T-cell (primary cell): ENCODE measurements around the gene ZNF778. TPM values are rescaled to one million over a fixed set of nuclear protein-coding genes. Genes with fewer than 3 reads are reported as not detected.
A peak's percentile ranks its signal among the peaks of the same experiment; 100 is the strongest.

Experiments
- ATAC-seq, 4 experiments: fragments of 200-7000 bp in 3 of 4; fragments of 150-1000 bp in 1 of 4; cut with Tn5 transposase; replicated peaks in 1 of 4; 1 replicate in 3 of 4; 2 replicates in 1 of 4; pipeline ENCODE4 v1.10.0; 2021; ENCODE audit warnings: moderate library complexity in 3 of 4, mild to moderate bottlenecking in 2 of 4, moderate number of reproducible peaks in 1 of 4
- CTCF ChIA-PET, 2 donors: fragments of 300-600 bp; sonication (Branson Sonifier 250); formaldehyde crosslinking; loops; one replicate each; lab custom pipeline; 2022; ENCODE audit warnings: antibody characterized with exemption in 2 of 2; lab: Charles Lee
- POLR2A ChIA-PET, 2 donors: fragments of 300-600 bp; sonication (Branson Sonifier 250); formaldehyde crosslinking; loops; one replicate each; lab custom pipeline; 2022; ENCODE audit warnings: antibody characterized with exemption in 2 of 2; lab: Charles Lee
- DNase-seq, 35 experiments: peaks; one replicate each; pipeline versions ENCODE4 v3.0.0 to v3.0.0-alpha.2; 2013 to 2023
- H3K27ac ChIP-seq: one replicate; pipeline ENCODE4 v1.5.1; 2013; ENCODE audit warnings: low read length
- H3K27me3 ChIP-seq, 2 experiments: replicated peaks in 1 of 2; 1 replicate in 1 of 2; 2 replicates in 1 of 2; pipeline versions ENCODE4 v1.6.1 to v1.7.0; 2013; ENCODE audit warnings: low read length in 1 of 2, mixed read lengths in 1 of 2; ENCODE audit not compliant: control insufficient read depth in 2 of 2, insufficient read depth in 2 of 2; ENCODE audit errors: extremely low read depth in 1 of 2
- H3K36me3 ChIP-seq, 2 donors: 1 replicate in 1 of 2; 2 replicates in 1 of 2; pipeline versions ENCODE4 v1.6.1 to v1.7.0; 2013; ENCODE audit warnings: low read length in 1 of 2; ENCODE audit not compliant: control insufficient read depth in 2 of 2, insufficient read depth in 1 of 2; ENCODE audit errors: extremely low read depth in 1 of 2
- H3K4me1 ChIP-seq, 2 experiments: 1 replicate in 1 of 2; 2 replicates in 1 of 2; pipeline versions ENCODE4 v1.6.1 to v1.7.0; 2013; ENCODE audit warnings: low read length in 2 of 2, mixed read lengths in 1 of 2; ENCODE audit not compliant: insufficient read depth in 2 of 2, control insufficient read depth in 1 of 2; ENCODE audit errors: extremely low read depth in 1 of 2
- H3K4me3 ChIP-seq, 2 donors: 1 replicate in 1 of 2; 2 replicates in 1 of 2; pipeline versions ENCODE4 v1.5.1 to v1.7.0; 2013; ENCODE audit warnings: mild to moderate bottlenecking in 2 of 2, low read length in 1 of 2, moderate library complexity in 1 of 2; ENCODE audit not compliant: control insufficient read depth in 1 of 2; ENCODE audit errors: extremely low read depth in 1 of 2
- H3K9me3 ChIP-seq: 2 replicates; pipeline ENCODE4 v1.7.0; 2013
- H3K27ac Mint-ChIP-seq, 2 donors: one replicate each; pipeline ENCODE4 v1.8.0; 2020 to 2021; ENCODE audit warnings: mild to moderate bottlenecking in 2 of 2, mixed read lengths in 2 of 2
- H3K27me3 Mint-ChIP-seq, 2 donors: one replicate each; pipeline ENCODE4 v1.8.0; 2021 to 2022; ENCODE audit warnings: mixed read lengths in 2 of 2
- H3K36me3 Mint-ChIP-seq: one replicate; pipeline ENCODE4 v1.8.0; 2021; ENCODE audit warnings: mixed read lengths
- H3K4me1 Mint-ChIP-seq, 3 donors: one replicate each; pipeline ENCODE4 v1.8.0; 2020 to 2022; ENCODE audit warnings: mixed read lengths in 3 of 3, mild to moderate bottlenecking in 1 of 3
- H3K4me3 Mint-ChIP-seq, 3 donors: one replicate each; pipeline ENCODE4 v1.8.0; 2020 to 2022; ENCODE audit warnings: mild to moderate bottlenecking in 3 of 3, mixed read lengths in 3 of 3, moderate library complexity in 3 of 3
- H3K9me3 Mint-ChIP-seq, 3 donors: one replicate each; pipeline ENCODE4 v1.8.0; 2020 to 2022; ENCODE audit warnings: mixed read lengths in 3 of 3
- WGBS: methylation state at CpG from one replicate; pipeline ENCODE4 v1.1.5; 2013; ENCODE audit warnings: missing lambda C conversion rate; ENCODE audit not compliant: insufficient coverage; 5-methylcytosine and 5-hydroxymethylcytosine counted together
- total RNA-seq, 35 experiments: library from RNA in 6 of 35; stranded (reverse) in 6 of 35; fragments of 120-200 nt in 1 of 35; gene quantifications; one replicate each; pipeline versions ENCODE4 v1.2.1 to v1.2.4 and lab custom pipeline; 2013 to 2026

Gene ZNF778
- total RNA-seq, 5 donors from 2014 or later (not counting 1 experiment from before 2014, with no cell fraction given), result 6.0 to 16.3 (median 13.6) TPM

DNA sequence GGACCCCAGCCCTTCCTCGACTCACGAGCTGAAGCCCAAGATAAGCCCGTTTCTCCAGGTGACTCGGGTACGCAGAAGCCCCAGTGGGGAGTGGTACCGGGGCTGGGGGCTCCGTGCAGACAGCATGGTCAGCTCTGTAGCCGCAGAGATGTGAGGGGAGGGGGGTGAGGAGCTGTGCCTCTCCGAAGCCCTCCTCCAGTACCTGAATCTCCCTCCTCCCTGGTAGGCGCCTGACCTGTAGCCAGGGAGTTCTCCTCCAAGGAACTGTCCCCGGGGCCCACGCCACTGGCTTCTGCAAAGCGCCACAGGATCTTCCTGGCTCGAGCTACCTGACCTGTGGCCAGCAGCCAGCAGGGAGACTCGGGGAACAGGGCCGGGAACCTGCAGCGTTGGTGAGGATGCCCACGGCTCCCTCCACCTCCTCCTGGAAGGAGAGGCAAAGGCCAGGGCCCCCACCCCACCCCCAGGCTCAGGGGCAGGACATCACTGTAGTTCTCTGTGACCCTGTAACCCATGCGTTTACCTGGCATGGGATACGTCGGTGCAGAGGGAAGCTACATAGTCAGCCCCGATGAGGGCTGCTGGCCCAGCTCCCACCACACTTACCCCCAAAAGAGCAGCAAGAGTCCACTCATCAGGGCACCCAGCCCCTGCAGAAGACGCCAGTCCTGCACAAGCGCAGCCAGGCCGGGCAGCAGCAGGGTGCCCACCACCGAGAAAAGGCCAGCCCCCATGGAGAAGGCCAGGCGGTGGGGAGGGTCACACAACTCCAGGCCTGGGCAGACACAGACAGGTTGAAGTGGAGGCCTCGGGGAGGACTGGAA is 18.9 kb upstream of the ZNF778 start:
- Mint-ChIP-seq H3K36me3 (no peaks in the 10 kb centered on the region), H3K27me3 (peaks cover 19 to 40% of the 10 kb centered on the region in 2 donors), H3K4me3 (no peak overlapping the region), H3K27ac (no peak overlapping the region), H3K9me3 (peaks cover 0 to 4% (median 0%) of the 10 kb centered on the region in 3 donors), H3K4me1 (peaks cover 0 to 21% (median 13%) of the 10 kb centered on the region in 3 donors)
- ATAC-seq, result no peak
- Histone ChIP-seq H3K9me3 (no peaks in the 10 kb centered on the region), H3K4me1 (peaks cover 7 to 17% of the 10 kb centered on the region in 2 experiments), H3K36me3 (no peaks in the 10 kb centered on the region), H3K27me3 (peaks cover 7 to 56% of the 10 kb centered on the region in 2 experiments), H3K4me3 (no peak overlapping the region), H3K27ac (no peak overlapping the region)
- WGBS, result 86% methylated on average over 19 of the region's 28 CpGs
- DNase-seq, result no peak
- ChIA-PET CTCF (no interaction called here), POLR2A (interaction anchor here in 1 of 2 donors (0.5 kb wide), 1 partner anchor 622 kb away, joined by 3 read pairs; no protein-coding TSS in a partner anchor)

- no peak overlapping the region for H3K27ac Mint-ChIP-seq
- ATAC-seq (no peak), DNase-seq (no peak)
- 79% methylated on average over 20 of the region's 22 CpGs for WGBS
- no peaks in the 10 kb centered on the region for H3K36me3 ChIP-seq
- H3K27me3 Mint-ChIP-seq, result peaks cover 21 to 47% of the 10 kb centered on the region in 2 donors
- H3K27me3 ChIP-seq, result peaks cover 11 to 53% of the 10 kb centered on the region in 2 experiments
- H3K4me3 Mint-ChIP-seq, result peak overlapping the region in 2 of 3 donors; percentile 28 to 62
- peaks cover 0 to 21% (median 13%) of the 10 kb centered on the region in 3 donors for H3K4me1 Mint-ChIP-seq
- no peaks in the 10 kb centered on the region for H3K36me3 Mint-ChIP-seq
- ChIA-PET CTCF (no interaction called here), POLR2A (interaction anchor here in 1 of 2 donors (0.5 kb wide), 1 partner anchor 621 kb away, joined by 3 read pairs; no protein-coding TSS in a partner anchor)
- H3K9me3 ChIP-seq, result no peaks in the 10 kb centered on the region
- peaks cover 0 to 4% (median 0%) of the 10 kb centered on the region in 3 donors for H3K9me3 Mint-ChIP-seq
- H3K27ac ChIP-seq, result no peak overlapping the region
- H3K4me1 ChIP-seq, result peaks cover 7 to 16% of the 10 kb centered on the region in 2 experiments
- H3K4me3 ChIP-seq, result no peak overlapping the region
These were observed 18.0 kb upstream of the ZNF778 start for GRCh38 chr16:89199241-89200123.

DNA sequence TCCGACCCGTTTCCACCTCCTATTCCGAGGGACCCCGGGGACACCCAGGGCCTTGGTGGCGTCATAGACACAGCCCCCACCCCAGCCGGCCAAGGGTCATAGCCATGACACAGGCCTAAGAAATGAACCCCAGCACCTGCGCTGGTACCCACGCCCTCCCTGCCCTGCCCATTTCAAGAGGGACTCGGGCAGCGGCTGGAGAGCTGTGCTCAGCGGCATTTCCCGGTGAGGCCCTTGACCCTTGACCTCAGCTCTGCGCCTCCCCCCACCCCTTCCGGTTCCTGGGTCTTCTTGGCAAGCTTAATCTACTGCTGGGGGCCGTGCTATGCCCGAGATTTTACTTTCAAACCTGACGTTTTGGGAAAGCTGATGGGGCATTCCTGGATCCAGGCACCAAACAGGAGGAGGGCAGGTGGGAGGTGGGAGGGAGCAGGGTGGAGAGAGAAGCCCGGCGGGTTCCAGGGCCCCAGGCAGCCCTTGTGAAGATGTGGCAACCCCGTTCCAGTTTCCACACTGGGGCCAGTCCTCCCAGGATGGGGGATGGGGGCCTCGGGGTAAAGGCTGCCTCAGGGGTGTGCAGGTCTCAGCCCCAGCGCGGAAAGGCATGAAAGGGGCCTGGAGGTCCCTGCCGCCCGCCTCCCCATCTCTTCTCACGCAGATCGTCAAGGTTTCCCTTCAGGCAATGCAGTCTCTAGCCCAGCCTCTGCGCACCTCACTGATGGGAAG is 17.2 kb upstream of the ZNF778 start, which contains the start of gene SLC22A31:
Gene SLC22A31, minus strand, starts transcription at position 414 of the 726 bp plus-strand sequence. Its CDS starts 36 bp downstream, at position 378.
- Histone ChIP-seq H3K4me1 (peaks cover 7 to 16% of the 10 kb centered on the region in 2 experiments), H3K36me3 (no peaks in the 10 kb centered on the region), H3K9me3 (no peaks in the 10 kb centered on the region), H3K27ac (no peak within 1 kb of the TSS), H3K27me3 (peaks cover 11 to 62% of the 10 kb centered on the region in 2 experiments), H3K4me3 (peak within 1 kb of the TSS in 1 of 2 donors; percentile 54)
- POLR2A ChIA-PET, result no interaction called here
- Mint-ChIP-seq H3K4me1 (peaks cover 0 to 21% (median 13%) of the 10 kb centered on the region in 3 donors), H3K4me3 (peak within 1 kb of the TSS; percentile 52 to 62 (median 59)), H3K27ac (no peak within 1 kb of the TSS), H3K27me3 (peaks cover 21 to 54% of the 10 kb centered on the region in 2 donors), H3K36me3 (no peaks in the 10 kb centered on the region), H3K9me3 (peaks cover 0 to 4% (median 0%) of the 10 kb centered on the region in 3 donors)
- DNase-seq (no peak), ATAC-seq (no peak)
- 34% methylated on average over 28 of the region's 28 CpGs for WGBS
- CTCF ChIA-PET, result no interaction called here

DNA sequence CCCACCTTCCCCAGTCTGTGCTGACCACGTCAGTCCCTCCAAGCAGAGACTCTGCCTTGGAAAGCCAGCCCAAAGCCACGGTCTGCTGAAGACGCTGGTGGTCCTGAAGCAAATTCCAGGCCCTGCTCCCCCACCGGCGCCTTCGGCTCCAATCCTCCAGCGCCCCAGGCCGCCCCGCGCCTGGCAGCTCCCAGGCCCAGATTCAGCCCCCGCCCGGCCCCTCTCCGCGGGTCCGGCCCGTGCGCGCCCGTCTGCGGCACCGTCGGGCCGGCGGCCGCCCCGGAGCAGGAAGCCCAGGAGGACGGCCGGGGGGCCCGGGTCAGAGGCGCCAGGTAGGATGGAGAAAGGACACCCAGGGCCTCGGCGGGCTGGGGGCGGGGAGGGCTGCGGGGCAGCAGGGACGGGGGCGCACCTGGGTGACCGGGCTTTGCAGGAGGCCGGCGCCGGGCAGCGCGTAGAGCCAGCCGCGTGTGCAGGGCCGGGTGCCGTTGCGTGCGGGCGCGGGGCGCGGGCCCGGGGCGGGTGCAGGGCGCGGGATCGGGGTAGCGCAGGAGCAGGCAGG is 16.6 kb upstream of the ZNF778 start:
- H3K4me1 Mint-ChIP-seq, result peaks cover 0 to 21% (median 13%) of the 10 kb centered on the region in 3 donors
- peak overlapping the region; percentile 52 to 62 (median 59) for H3K4me3 Mint-ChIP-seq
- no peaks in the 10 kb centered on the region for H3K9me3 ChIP-seq
- no peaks in the 10 kb centered on the region for H3K36me3 ChIP-seq
- H3K27ac Mint-ChIP-seq, result no peak overlapping the region
- no peak overlapping the region for H3K27ac ChIP-seq
- DNase-seq (no peak), ATAC-seq (peak; percentile 3 to 19 (median 10))
- H3K27me3 Mint-ChIP-seq, result peaks cover 21 to 54% of the 10 kb centered on the region in 2 donors
- peaks cover 7 to 16% of the 10 kb centered on the region in 2 experiments for H3K4me1 ChIP-seq
- peaks cover 11 to 66% of the 10 kb centered on the region in 2 experiments for H3K27me3 ChIP-seq
- peak overlapping the region in 1 of 2 donors; percentile 54 for H3K4me3 ChIP-seq
- H3K9me3 Mint-ChIP-seq, result peaks cover 0 to 4% (median 0%) of the 10 kb centered on the region in 3 donors
- H3K36me3 Mint-ChIP-seq, result no peaks in the 10 kb centered on the region
- WGBS, result 4% methylated on average over 57 of the region's 58 CpGs
- ChIA-PET CTCF (no interaction called here), POLR2A (no interaction called here)

DNA sequence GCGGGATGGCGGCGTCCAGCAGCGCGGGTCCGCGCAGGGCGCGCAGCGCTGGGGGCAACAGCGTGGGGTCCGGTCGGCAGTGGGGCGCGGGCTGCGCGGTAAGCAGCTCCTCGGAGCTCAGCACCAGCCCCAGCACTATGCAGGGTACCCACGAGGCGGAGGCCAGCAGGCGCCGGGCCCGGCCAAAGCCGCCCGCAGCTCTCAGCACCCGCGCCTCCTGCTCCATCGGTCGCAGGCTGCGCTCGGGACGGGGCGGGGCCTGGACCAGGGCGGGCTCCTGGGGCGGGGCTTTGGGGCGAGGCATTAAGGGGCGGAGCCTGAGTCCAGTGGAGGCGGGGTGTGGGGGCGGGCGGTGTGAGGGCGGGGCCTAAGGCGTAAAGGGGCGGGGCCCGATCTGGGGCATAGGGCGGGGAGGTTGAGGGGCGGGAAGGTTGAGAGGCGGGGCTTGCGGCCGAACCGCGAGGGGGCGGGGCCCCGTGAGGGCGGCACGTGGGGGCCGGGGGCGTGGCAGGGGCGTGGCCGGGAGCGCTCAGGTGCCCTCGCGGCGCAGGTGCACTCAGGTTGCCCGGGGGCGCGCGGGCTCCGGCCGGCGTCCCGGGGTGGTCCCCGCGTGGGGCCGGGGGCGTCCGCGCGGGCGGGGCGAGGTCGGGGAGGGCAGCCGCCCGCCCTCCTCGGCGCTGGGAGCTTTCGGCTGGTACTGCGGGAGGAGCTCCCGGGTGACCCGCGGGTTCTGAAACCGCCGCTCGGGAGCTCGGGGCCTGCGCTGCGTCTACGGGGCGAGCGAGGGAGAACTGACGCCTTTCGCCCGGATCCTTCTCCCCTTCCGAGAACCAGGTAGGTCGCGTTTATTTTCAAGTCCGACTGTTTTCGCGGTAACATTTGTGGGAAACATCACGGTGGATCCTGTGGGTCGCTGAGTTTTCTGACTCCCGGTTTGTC is 15.8 kb upstream of the ZNF778 start:
- peaks cover 7 to 16% of the 10 kb centered on the region in 2 experiments for H3K4me1 ChIP-seq
- 3% methylated on average over 86 of the region's 111 CpGs for WGBS
- Mint-ChIP-seq H3K9me3 (peaks cover 0 to 4% (median 0%) of the 10 kb centered on the region in 3 donors), H3K4me3 (peak overlapping the region; percentile 43 to 57 (median 57)), H3K4me1 (peaks cover 0 to 21% (median 13%) of the 10 kb centered on the region in 3 donors), H3K27me3 (peaks cover 21 to 57% of the 10 kb centered on the region in 2 donors), H3K27ac (no peak overlapping the region), H3K36me3 (no peaks in the 10 kb centered on the region)
- peak overlapping the region; percentile 7 to 54 for H3K4me3 ChIP-seq
- H3K36me3 ChIP-seq, result no peaks in the 10 kb centered on the region
- no peak overlapping the region for H3K27ac ChIP-seq
- ChIA-PET POLR2A (no interaction called here), CTCF (no interaction called here)
- peaks cover 11 to 72% of the 10 kb centered on the region in 2 experiments for H3K27me3 ChIP-seq
- peak; percentile 45 to 85 (median 67) for DNase-seq
- H3K9me3 ChIP-seq, result no peaks in the 10 kb centered on the region
- ATAC-seq, result peak; percentile 82 to 89 (median 86)
